Lower leg skin (tissue), 4 donors: ENCODE data around the gene THSD4. TPM values are rescaled to one million over a fixed set of nuclear protein-coding genes. Genes with fewer than 3 reads are reported as not detected.

Experiments
- DNase-seq, 2 donors: peaks; one replicate each; pipeline ENCODE4 v3.0.0-alpha.2; 2019; ENCODE audit warnings: low spot score in 2 of 2
- H3K4me3 ChIP-seq: fragments of 200-600 bp; sonication (generic); 2 replicates; pipeline ENCODE4 v1.5.1; 2017; ENCODE audit warnings: mild to moderate bottlenecking, low read depth; ENCODE audit not compliant: poor library complexity, severe bottlenecking
- POLR2A ChIP-seq, 2 donors: fragments of 450-650 bp; IDR thresholded peaks; one replicate each; pipeline ENCODE4 v1.6.1; 2016 to 2017; ENCODE audit warnings: antibody characterized with exemption in 2 of 2, mild to moderate bottlenecking in 1 of 2, moderate library complexity in 1 of 2
- WGBS, 2 donors: methylation state at CpG; one replicate each; pipeline ENCODE4 v1.1.5; 2018; 5-methylcytosine and 5-hydroxymethylcytosine counted together
- intact Hi-C: fragments of 100-400 bp; cut with DNase I; formaldehyde crosslinking; loops from one replicate; pipeline ENCODE4 v1.15.0; 2023; ENCODE audit warnings: low total_unique reads
- total RNA-seq, 4 donors: library from RNA; depleted of rRNA; stranded (reverse); fragments of >200 nt; gene quantifications; one replicate each; pipeline ENCODE4 v1.1.0, GENCODE V29; 2016
- TF ChIP-seq, protein P1 (sequence below), 3 donors: fragments of 450-650 bp; IDR thresholded peaks; one replicate each; pipeline ENCODE4 v1.5.1; 2016; ENCODE audit warnings: antibody characterized with exemption in 3 of 3, mild to moderate bottlenecking in 3 of 3, moderate library complexity in 2 of 3

The THSD4 gene
- total RNA-seq, 4 donors from 2014 or later: 9.3 to 39.2 (median 32.8) TPM

DNA sequence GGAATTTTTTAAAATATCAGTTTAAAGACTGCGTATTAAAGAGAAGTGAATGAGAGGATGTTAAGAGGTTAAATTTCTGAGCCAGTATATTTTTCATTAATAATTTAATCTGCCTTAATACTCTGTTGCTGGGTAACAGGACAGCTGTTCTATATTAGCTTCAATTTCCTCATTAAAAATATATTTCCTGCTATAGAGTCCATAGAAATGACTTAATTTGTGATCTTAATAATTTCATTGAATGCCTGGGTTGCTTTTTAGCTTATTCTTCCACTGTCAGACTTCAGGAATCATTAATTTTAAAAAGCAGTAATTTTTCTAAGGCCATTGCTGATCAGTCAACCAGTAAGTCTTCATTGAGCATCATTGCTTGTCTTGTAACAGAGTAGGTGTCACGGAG lies 129.0 kb downstream of the THSD4 start:
- DNase-seq: no peak
- intact Hi-C loops: no loop called here
- no peak for TF ChIP-seq POLR2A (IDR thresholded peaks at IDR 0.05)
- TF ChIP-seq, protein P1, sequence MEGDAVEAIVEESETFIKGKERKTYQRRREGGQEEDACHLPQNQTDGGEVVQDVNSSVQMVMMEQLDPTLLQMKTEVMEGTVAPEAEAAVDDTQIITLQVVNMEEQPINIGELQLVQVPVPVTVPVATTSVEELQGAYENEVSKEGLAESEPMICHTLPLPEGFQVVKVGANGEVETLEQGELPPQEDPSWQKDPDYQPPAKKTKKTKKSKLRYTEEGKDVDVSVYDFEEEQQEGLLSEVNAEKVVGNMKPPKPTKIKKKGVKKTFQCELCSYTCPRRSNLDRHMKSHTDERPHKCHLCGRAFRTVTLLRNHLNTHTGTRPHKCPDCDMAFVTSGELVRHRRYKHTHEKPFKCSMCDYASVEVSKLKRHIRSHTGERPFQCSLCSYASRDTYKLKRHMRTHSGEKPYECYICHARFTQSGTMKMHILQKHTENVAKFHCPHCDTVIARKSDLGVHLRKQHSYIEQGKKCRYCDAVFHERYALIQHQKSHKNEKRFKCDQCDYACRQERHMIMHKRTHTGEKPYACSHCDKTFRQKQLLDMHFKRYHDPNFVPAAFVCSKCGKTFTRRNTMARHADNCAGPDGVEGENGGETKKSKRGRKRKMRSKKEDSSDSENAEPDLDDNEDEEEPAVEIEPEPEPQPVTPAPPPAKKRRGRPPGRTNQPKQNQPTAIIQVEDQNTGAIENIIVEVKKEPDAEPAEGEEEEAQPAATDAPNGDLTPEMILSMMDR (IDR thresholded peaks at IDR 0.05): no peak
- 97 to 98% methylated on average over 2 of the region's 2 CpGs for WGBS, 2 donors
- H3K4me3 ChIP-seq: no peak overlapping the region

DNA sequence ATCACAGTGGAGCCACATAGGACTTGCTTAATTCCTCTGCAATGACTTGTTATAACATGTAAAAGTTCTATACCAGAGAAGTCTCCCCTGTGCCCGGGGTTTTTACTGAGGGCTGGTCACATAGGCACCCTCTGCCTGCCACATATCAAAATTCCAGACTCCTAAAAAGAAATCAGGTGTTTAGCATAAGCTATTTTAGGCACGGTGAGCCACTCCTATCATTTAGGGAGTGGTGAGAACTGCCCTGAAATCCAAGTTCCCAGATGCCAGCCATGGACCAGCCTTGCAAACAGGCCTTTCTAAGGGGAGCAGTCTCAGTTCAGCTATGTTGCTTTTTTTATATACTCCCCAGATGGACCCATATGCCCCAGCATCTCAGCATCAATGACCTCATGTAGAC lies 130.3 kb downstream of the THSD4 start:
- no peak overlapping the region for H3K4me3 ChIP-seq
- DNase-seq: no peak
- intact Hi-C loops: loop anchor here (5.0 kb wide), 1 partner anchor 1807 kb away; the partner anchor contains the start of gene NEO1
- TF ChIP-seq, protein P1 (IDR thresholded peaks at IDR 0.05): no peak
- TF ChIP-seq POLR2A (IDR thresholded peaks at IDR 0.05): no peak
- 68 to 77% methylated on average over 2 of the region's 2 CpGs for WGBS, 2 donors

DNA sequence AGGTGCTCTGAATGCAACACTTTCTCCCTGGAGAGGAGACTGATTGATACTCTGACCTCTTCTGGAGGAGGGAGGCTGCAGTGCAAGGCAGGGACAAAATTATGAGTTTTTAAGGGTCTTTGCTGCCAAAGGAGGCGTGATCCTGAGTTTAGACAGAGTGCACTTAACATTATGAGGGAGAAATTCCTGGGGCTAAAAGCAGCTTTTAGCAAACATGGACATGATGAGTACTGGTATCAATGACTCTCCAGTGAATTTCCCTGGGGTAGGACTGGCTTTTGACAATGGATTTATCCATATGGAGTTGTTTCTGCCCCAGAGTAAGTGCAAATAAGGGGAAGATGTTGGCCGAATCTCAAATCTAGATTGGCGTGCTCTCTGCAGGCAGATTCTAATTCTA lies 133.1 kb downstream of the THSD4 start:
- no peak overlapping the region for H3K4me3 ChIP-seq
- DNase-seq: no peak
- intact Hi-C loops: loop anchor here (5.0 kb wide), 1 partner anchor 1804 kb away; the partner anchor contains the start of gene NEO1
- TF ChIP-seq, protein P1 (IDR thresholded peaks at IDR 0.05): no peak
- TF ChIP-seq POLR2A (IDR thresholded peaks at IDR 0.05): no peak
- 82 to 89% methylated on average over 3 of the region's 3 CpGs for WGBS, 2 donors

DNA sequence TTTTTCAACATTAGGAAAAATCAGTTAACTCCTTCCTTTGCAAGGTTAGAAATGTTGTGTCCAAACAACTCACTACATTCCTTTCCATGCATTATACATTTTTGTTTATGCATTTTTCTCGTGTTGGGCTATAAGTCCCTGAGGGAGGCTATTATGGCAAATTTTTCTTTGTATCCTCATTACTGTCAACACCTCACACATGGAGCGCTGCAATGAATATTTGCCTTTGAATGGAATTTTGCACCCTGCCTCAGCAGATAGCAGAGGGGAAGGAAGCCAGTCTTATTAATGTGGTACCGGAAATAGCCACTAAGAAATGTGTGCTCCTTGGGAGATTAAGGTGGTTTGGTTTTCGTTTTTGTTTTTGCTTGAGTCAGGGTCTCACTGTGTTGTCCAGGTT lies 134.7 kb downstream of the THSD4 start:
- TF ChIP-seq, protein P1 (IDR thresholded peaks at IDR 0.05): no peak
- TF ChIP-seq POLR2A (IDR thresholded peaks at IDR 0.05): no peak
- WGBS, 2 donors: 82 to 85% methylated on average over 4 of the region's 4 CpGs
- no peak overlapping the region for H3K4me3 ChIP-seq
- intact Hi-C loops: loop anchor here (5.0 kb wide), 1 partner anchor 1802 kb away; the partner anchor contains the start of gene NEO1
- no peak for DNase-seq

DNA sequence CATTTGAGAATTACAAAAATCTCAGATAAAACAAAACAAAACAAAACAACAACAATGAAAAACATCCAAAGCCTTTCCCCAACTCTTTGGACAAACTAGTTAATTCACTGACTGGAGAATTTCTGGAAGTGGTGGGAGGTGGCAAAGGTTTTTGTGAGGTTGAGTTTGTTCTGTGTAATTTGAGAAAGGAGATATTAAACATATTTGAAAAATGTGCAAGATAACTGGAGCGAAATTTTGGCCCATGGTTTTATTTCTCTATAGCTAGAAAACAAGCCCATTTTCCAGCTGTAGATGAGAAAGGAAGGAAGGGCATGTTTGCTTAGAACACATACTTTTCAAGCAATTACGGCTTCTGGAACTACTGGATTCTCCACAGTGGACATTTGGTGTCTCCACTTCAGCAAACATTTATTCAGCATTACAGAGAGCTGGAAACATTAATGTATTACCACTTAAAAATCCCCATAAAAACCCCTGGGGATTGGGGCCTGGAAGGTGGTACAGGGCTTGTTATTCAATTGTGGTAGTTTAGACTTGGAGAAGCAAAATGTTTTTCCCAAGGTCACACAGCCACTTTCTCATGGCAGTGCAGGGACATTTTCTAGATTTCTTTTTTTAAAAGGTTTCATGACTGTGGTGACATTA lies 135.8 kb downstream of the THSD4 start:
- no peak for DNase-seq
- H3K4me3 ChIP-seq: no peak overlapping the region
- WGBS, 2 donors: 81 to 82% methylated on average over 2 of the region's 2 CpGs
- TF ChIP-seq, protein P1 (IDR thresholded peaks at IDR 0.05): no peak
- no peak for TF ChIP-seq POLR2A (IDR thresholded peaks at IDR 0.05)
- intact Hi-C loops: no loop called here
